MM.1S (cell line): Measurements from ENCODE around the gene VPS9D1.

Experiments
- DNase-seq: peaks from one replicate; pipeline ENCODE4 v3.0.0-alpha.2; 2015
- H2AFZ ChIP-seq: fragments of 300-600 bp; sonication (generic); 2 replicates; pipeline ENCODE4 v1.6.0; 2016; ENCODE audit warnings: antibody characterized with exemption, low read length
- H3F3A ChIP-seq: fragments of 300-600 bp; sonication (generic); 2 replicates; pipeline ENCODE4 v1.6.1; 2016; ENCODE audit warnings: mild to moderate bottlenecking, antibody characterized with exemption, low read length, moderate library complexity, mixed read lengths; ENCODE audit not compliant: insufficient read depth
- H3K27ac ChIP-seq: fragments of 300-600 bp; sonication (generic); 2 replicates; pipeline ENCODE4 v1.5.1; 2016; ENCODE audit warnings: mild to moderate bottlenecking, low read length
- H3K27me3 ChIP-seq: fragments of 300-600 bp; sonication (generic); replicated peaks from 2 replicates; pipeline ENCODE4 v1.6.0; 2016; ENCODE audit warnings: low read length; ENCODE audit not compliant: insufficient read depth
- H3K36me3 ChIP-seq: fragments of 300-600 bp; sonication (generic); replicated peaks from 2 replicates; pipeline ENCODE4 v1.6.1; 2016; ENCODE audit warnings: mild to moderate bottlenecking, low read length, mixed read lengths; ENCODE audit not compliant: insufficient read depth
- H3K4me1 ChIP-seq: fragments of 300-600 bp; sonication (generic); 2 replicates; pipeline ENCODE4 v1.6.1; 2016; ENCODE audit warnings: low read length, mixed read lengths
- H3K4me2 ChIP-seq: fragments of 300-600 bp; sonication (generic); 2 replicates; pipeline ENCODE4 v1.6.0; 2016; ENCODE audit warnings: low read depth, low read length
- H3K4me3 ChIP-seq: fragments of 300-600 bp; sonication (generic); 2 replicates; pipeline ENCODE4 v1.5.1; 2016; ENCODE audit warnings: low read length, mixed read lengths
- H3K79me2 ChIP-seq: fragments of 300-600 bp; sonication (generic); 2 replicates; pipeline ENCODE4 v1.6.1; 2016; ENCODE audit warnings: mixed run types, low read length, mixed read lengths
- H3K9ac ChIP-seq: fragments of 300-600 bp; sonication (generic); 2 replicates; pipeline ENCODE4 v1.6.1; 2016; ENCODE audit warnings: low read length, mixed read lengths
- H3K9me2 ChIP-seq: fragments of 300-600 bp; sonication (generic); replicated peaks from 2 replicates; pipeline ENCODE4 v1.6.1; 2016; ENCODE audit warnings: mild to moderate bottlenecking, low read length, mixed read lengths; ENCODE audit not compliant: insufficient read depth
- H3K9me3 ChIP-seq: fragments of 300-600 bp; sonication (generic); replicated peaks from 2 replicates; pipeline ENCODE4 v1.6.1; 2016; ENCODE audit warnings: mild to moderate bottlenecking, low read length, mixed read lengths; ENCODE audit not compliant: insufficient read depth
- H4K20me1 ChIP-seq: fragments of 300-600 bp; sonication (generic); 2 replicates; pipeline ENCODE4 v1.6.1; 2016; ENCODE audit warnings: mild to moderate bottlenecking, low read length, moderate library complexity, mixed read lengths; ENCODE audit not compliant: insufficient read depth
- EZH2 ChIP-seq: fragments of 300-600 bp; sonication (generic); optimal IDR thresholded peaks from 2 replicates; pipeline ENCODE3; 2017; ENCODE audit warnings: low read depth, mild to moderate bottlenecking, antibody characterized with exemption, low read length, mixed read lengths
- EZH2phosphoT487 ChIP-seq: fragments of 300-600 bp; sonication (generic); IDR thresholded peaks from 2 replicates; pipeline ENCODE4 v1.6.1; 2018; ENCODE audit warnings: antibody characterized with exemption, low read length
- TF ChIP-seq, protein P1 (sequence below): fragments of 300-600 bp; sonication (generic); IDR thresholded peaks from 2 replicates; pipeline ENCODE4 v1.5.1; 2016; ENCODE audit warnings: antibody characterized with exemption, low read length, mixed read lengths

Gene VPS9D1

GRCh38 chr16:89717688-89718505 lies 2.8 kb downstream of the VPS9D1 start:
- H3K4me2 ChIP-seq = no peak overlapping the region
- no peak for DNase-seq
- no peaks in the 10 kb centered on the region for H3K4me1 ChIP-seq
- peaks cover 8% of the 10 kb centered on the region for H3K79me2 ChIP-seq
- no peaks in the 10 kb centered on the region for H3K9me3 ChIP-seq
- TF ChIP-seq, protein P1, sequence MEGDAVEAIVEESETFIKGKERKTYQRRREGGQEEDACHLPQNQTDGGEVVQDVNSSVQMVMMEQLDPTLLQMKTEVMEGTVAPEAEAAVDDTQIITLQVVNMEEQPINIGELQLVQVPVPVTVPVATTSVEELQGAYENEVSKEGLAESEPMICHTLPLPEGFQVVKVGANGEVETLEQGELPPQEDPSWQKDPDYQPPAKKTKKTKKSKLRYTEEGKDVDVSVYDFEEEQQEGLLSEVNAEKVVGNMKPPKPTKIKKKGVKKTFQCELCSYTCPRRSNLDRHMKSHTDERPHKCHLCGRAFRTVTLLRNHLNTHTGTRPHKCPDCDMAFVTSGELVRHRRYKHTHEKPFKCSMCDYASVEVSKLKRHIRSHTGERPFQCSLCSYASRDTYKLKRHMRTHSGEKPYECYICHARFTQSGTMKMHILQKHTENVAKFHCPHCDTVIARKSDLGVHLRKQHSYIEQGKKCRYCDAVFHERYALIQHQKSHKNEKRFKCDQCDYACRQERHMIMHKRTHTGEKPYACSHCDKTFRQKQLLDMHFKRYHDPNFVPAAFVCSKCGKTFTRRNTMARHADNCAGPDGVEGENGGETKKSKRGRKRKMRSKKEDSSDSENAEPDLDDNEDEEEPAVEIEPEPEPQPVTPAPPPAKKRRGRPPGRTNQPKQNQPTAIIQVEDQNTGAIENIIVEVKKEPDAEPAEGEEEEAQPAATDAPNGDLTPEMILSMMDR = no peak
- no peak for TF ChIP-seq EZH2phosphoT487
- TF ChIP-seq EZH2 = no peak
- no peak overlapping the region for H3K4me3 ChIP-seq
- no peaks in the 10 kb centered on the region for H3K27me3 ChIP-seq
- no peaks in the 10 kb centered on the region for H3K9me2 ChIP-seq
- H3K36me3 ChIP-seq = no peaks in the 10 kb centered on the region
- H3K9ac ChIP-seq = no peak overlapping the region
- H3K27ac ChIP-seq = no peak overlapping the region
- no peak overlapping the region for H2AFZ ChIP-seq
- no peaks in the 10 kb centered on the region for H4K20me1 ChIP-seq
- H3F3A ChIP-seq = peaks cover 15% of the 10 kb centered on the region

GRCh38 chr16:89716916-89717687 lies 3.6 kb downstream of the VPS9D1 start:
- no peaks in the 10 kb centered on the region for H4K20me1 ChIP-seq
- no peak for DNase-seq
- no peak overlapping the region for H3K4me2 ChIP-seq
- H3K4me3 ChIP-seq = no peak overlapping the region
- H3K9me3 ChIP-seq = no peaks in the 10 kb centered on the region
- H2AFZ ChIP-seq = no peak overlapping the region
- no peak overlapping the region for H3K9ac ChIP-seq
- no peaks in the 10 kb centered on the region for H3K9me2 ChIP-seq
- peaks cover 4% of the 10 kb centered on the region; the same call in 1 of the 2 replicates for H3K79me2 ChIP-seq
- TF ChIP-seq EZH2phosphoT487 (no peak), EZH2 (no peak)
- TF ChIP-seq, protein P1 = no peak
- H3F3A ChIP-seq = peaks cover 11% of the 10 kb centered on the region; the same call in 1 of the 2 replicates
- no peak overlapping the region for H3K27ac ChIP-seq
- no peaks in the 10 kb centered on the region for H3K27me3 ChIP-seq
- no peaks in the 10 kb centered on the region for H3K4me1 ChIP-seq
- no peaks in the 10 kb centered on the region for H3K36me3 ChIP-seq

DNA sequence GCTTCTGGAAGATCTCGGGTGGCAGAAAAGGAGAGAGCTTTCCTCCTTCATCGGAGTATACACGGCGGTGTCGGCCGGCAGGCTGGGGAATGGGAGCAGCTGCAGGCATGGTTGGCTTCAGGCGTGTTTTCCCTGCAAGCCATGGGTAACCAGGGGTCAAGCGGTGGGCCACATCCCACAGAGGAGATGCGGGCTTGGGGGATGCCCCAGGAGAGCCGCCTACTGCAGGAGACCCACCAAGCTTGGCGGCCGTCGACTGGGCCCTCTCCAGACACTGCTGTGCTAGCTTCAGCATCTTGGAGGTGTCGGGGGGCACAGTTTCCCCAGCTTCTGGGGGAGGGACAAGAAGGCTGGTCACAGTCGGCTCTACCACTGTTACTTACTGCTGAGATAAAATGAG lies 4.2 kb downstream of the VPS9D1 start:
- H3K9me2 ChIP-seq = no peaks in the 10 kb centered on the region
- no peaks in the 10 kb centered on the region for H3K9me3 ChIP-seq
- no peak overlapping the region for H3K4me3 ChIP-seq
- H3K27me3 ChIP-seq = no peaks in the 10 kb centered on the region
- no peak overlapping the region for H3K4me2 ChIP-seq
- H3F3A ChIP-seq = peaks cover 10% of the 10 kb centered on the region; the same call in 1 of the 2 replicates
- no peak overlapping the region for H3K27ac ChIP-seq
- H3K36me3 ChIP-seq = no peaks in the 10 kb centered on the region
- no peak for DNase-seq
- H4K20me1 ChIP-seq = no peaks in the 10 kb centered on the region
- H3K4me1 ChIP-seq = no peaks in the 10 kb centered on the region
- TF ChIP-seq, protein P1 = no peak
- TF ChIP-seq EZH2 = no peak
- no peak for TF ChIP-seq EZH2phosphoT487
- no peak overlapping the region for H3K9ac ChIP-seq
- no peak overlapping the region for H2AFZ ChIP-seq
- peaks cover 4% of the 10 kb centered on the region; the same call in 1 of the 2 replicates for H3K79me2 ChIP-seq
